HG02884 (cell line): Measurements from ENCODE around the gene FASTK.
"Not testable (repeated sequence)": the region's sequence is repeated elsewhere in the genome, so short reads cannot be mapped to it uniquely, and the experiment has no call there.

Experiments used
- ATAC-seq: cut with Tn5 transposase; IDR thresholded peaks from one replicate; pipeline ENCODE4 v1.9.1; 2021; ENCODE audit warnings: mild to moderate bottlenecking, moderate library complexity; ENCODE audit not compliant: unreplicated experiment

Gene FASTK

DNA sequence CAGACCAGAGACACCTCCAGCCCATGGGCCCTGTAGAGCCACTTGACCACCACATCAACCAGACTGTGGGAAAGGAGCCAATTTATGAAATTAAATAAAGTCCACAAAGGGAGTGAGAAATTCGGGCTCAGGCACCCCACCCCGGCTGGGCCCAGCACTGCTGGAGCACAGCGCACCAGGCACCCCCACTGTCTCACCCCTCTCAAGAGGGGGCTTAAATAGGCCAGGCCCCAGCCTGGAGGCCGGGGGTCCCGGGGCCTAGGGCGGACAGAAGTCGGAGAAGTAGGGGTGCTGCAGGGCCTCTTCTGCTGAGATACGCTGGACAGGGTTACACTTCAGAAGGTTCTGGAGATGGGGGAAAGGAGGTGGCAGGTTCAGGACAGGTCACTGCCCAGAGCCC lies 26.9 kb downstream of the FASTK start:
- ATAC-seq, result no peak

DNA sequence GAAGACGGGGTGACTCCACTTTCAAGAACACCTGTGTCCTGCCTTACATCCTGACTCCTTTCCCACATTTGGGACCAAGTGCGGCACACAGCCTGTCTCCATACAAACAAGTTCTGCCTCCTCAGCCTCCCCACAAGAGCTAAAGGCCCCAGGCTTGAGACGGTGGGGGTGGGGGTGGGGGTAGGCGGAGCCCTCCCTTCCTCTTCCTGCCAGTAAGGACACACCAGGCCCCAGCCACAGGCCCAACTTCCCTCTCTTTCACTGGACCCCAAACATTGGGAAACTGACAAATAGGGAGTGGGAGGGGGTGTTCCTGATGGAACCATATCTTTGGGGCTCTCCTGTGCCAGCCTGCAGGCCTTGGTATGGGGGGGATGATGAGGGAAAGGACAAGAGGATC lies 27.5 kb downstream of the FASTK start:
- no peak for ATAC-seq

- no peak for ATAC-seq
These were observed 29.5 kb downstream of the FASTK start for GRCh38 chr7:151051108-151051507.

DNA sequence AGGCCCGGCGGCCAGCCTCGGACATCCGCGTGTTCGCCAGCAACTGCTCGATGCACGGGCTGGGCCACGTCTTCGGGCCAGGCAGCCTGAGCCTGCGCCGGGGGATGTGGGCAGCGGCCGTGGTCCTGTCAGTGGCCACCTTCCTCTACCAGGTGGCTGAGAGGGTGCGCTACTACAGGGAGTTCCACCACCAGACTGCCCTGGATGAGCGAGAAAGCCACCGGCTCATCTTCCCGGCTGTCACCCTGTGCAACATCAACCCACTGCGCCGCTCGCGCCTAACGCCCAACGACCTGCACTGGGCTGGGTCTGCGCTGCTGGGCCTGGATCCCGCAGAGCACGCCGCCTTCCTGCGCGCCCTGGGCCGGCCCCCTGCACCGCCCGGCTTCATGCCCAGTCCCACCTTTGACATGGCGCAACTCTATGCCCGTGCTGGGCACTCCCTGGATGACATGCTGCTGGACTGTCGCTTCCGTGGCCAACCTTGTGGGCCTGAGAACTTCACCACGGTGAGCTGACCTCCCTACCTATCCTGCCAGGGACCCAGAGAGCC lies 31.6 kb downstream of the FASTK start:
- no peak for ATAC-seq

DNA sequence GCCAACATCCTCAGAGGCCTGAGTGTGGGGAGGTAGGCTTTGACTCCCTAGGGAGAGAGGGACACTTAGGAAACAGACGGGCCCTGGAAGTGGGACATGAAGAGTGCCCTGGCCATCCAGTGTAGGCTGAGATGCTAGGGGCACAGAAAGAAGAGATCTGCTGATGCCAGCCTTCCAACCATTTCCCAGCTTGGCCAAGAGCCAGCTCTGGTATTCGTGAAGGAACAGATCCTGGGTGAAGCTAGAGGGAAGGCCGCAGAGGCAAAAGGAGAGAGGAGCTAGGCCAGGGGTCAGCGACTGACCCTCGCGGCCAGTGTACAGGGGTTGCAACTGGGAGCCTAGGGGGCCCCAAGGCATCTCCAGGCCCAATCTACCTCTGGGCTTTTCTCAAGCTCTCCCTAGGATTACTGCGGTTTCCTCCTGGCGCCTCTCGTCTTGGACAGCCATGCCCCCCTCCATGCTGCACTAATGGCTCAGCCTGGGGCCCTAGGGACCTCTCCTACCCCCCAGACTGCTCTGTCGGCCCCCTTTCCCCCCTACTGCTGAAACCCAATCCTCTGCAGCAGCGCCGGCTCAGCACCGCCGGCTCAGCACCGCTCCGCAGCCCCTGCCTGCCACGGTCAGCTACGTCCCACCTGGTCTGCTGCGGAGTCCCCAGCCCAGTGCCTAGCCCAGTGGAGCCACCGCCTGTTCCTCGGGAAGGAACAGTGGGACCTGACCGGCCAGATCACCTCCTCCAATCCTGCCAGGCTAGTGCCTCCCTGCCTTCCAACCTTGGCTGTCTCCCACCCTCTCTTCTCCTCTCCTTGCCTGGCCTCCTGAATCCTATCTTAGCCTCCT lies 32.4 kb downstream of the FASTK start, which contains the start of gene ASIC3:
Gene ASIC3, plus strand, starts transcription at position 556 of the 840 bp plus-strand sequence. CDS start 355 bp downstream, outside the sequence.
- ATAC-seq, result no peak

GRCh38 chr7:151046603-151047573 lies 33.7 kb downstream of the FASTK start:
- ATAC-seq, result no peak

GRCh38 chr7:151045967-151046366 lies 34.6 kb downstream of the FASTK start:
- ATAC-seq, result no peak

- ATAC-seq, result no peak
These were observed 35.3 kb downstream of the FASTK start for GRCh38 chr7:151045262-151045661.

DNA sequence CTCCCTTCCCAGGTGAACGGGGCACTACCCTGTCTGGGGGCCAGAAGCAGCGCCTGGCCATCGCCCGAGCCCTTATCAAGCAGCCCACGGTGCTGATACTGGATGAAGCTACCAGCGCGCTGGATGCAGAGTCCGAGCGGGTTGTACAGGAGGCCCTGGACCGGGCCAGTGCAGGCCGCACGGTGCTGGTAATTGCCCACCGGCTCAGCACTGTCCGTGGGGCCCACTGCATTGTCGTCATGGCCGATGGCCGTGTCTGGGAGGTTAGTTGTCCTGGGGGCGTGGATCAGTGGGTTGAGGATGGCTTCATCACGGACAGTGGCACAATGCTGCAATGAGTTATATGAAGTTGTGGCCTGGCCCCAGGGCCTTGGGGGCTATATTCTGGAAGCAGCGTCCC lies 36.6 kb downstream of the FASTK start:
- no peak for ATAC-seq

DNA sequence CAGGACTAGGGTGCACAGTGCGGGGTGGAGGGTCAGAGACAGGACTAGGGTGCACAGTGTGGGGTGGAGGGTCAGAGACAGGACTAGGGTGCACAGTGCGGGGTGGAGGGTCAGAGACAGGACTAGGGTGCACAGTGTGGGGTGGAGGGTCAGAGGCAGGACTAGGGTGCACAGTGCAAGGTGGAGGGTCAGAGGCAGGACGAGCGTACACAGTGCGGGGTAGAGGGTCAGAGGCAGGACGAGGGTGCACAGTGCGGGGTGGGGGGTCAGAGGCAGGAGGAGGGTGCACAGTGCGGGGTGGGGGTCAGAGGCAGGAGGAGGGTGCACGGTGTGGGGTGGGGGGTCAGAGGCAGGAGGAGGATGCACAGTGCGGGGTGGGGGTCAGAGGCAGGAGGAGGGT lies 37.2 kb downstream of the FASTK start:
- ATAC-seq, result not testable (repeated sequence)

DNA sequence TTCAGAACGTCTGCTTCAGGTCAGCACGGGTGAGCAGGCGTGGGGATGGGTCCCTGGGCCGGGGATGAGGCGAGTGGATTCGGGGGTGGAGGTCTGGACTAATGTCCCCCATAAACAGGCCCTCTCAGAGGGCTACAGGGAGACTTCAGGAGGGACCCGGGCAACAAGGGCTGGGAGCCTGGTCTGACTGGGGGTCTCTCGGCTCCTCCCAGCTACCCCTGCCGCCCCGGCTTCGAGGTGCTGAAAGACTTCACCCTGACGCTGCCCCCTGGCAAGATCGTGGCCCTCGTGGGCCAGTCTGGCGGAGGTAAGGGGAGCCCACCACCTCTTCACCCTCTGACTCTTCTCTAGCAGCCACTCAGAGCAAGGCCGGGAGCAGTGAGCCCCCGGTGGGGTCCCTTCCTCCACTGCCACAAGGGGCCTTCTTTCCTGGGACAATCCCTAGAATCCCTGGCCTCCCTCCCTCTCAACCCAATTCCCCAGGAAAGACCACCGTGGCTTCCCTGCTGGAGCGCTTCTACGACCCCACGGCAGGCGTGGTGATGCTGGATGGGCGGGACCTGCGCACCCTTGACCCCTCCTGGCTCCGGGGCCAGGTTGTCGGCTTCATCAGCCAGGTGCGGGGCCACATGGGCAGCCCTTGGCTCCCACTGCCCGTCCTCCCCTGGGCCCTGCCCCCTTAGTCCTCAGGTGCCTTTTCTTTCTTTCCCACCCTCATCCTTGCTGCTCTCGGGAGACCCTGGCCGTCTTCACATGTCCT lies 39.8 kb downstream of the FASTK start:
- no peak for ATAC-seq

DNA sequence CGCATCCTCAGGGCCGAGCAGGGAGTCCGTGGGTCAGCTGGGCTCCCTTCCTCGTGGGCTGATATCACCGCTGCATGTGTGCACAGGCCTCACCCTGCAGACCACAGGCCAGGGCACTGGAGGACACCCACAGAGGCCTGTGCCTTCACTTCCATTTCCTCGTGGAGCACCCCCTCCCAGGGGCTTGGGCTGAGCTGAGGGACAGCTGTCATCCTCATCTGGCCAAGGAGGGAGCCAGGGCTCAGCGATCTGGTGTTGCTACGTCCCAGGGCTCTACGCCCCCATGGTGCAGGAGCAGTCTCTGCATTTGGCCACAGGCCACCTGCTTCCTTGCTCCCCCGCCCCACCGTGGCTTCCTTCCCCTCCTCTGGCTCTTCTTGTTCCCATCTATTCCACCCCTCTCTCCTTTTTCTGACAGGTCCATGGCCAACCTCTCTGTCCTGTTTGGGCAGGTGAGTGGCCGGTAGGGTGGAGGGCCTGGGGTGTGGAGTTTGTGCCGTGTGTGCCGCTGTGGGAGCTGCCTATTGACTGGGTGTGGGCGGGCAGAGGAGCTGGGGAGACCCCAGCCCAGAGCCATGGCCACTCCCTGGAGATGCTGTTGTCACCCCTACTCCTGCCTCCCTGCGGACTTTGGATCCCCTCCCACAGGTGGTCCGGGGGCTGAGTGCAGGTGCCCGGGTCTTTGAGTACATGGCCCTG lies 40.6 kb downstream of the FASTK start:
- no peak for ATAC-seq

- ATAC-seq, result no peak
These were observed 41.4 kb downstream of the FASTK start for GRCh38 chr7:151038951-151039849.

DNA sequence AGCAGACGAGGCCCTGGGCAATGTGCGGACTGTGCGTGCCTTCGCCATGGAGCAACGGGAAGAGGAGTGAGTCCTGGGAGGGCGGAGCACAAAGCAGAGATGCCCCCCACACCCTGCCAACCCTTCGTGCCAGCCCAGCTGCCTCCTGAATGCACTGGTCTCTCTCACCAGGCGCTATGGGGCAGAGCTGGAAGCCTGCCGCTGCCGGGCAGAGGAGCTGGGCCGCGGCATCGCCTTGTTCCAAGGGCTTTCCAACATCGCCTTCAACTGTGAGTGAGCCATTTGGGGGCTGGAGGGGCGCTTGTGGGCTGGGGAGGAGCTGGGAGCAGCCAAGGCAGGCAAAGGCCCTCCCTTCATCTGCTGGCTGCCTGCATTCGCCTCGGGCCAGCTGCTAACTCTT lies 44.7 kb downstream of the FASTK start:
- ATAC-seq, result no peak

DNA sequence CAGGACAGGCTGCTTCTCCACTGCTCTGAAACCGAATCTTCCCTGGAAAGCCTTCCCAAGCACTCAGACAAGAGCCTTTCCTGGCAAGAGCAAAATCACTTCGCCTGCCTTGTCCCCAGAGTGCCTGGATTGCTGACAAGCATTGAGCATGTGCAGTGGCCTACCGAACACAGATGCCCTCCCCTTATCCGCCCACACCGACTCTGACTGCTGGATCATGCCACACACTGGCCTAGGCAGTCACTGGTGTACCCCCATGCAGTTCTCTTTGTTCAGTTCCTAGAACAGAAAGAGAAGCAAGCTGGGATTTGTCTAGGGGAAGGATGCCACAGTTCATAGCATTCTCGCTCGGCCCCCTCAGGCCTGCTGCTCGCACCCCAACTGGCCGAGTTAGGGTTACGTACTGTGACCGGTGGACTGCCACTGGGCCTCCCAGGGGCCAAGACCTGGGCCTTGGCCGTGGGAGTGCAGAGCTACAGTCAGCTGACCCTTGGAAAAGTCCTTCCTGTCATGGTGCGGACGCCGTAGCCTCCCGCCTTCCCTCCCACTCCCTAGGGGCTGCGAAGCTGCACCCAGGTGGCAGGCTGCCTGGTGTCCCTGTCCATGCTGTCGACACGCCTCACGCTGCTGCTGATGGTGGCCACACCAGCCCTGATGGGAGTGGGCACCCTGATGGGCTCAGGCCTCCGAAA lies 45.4 kb downstream of the FASTK start:
- ATAC-seq, result no peak

DNA sequence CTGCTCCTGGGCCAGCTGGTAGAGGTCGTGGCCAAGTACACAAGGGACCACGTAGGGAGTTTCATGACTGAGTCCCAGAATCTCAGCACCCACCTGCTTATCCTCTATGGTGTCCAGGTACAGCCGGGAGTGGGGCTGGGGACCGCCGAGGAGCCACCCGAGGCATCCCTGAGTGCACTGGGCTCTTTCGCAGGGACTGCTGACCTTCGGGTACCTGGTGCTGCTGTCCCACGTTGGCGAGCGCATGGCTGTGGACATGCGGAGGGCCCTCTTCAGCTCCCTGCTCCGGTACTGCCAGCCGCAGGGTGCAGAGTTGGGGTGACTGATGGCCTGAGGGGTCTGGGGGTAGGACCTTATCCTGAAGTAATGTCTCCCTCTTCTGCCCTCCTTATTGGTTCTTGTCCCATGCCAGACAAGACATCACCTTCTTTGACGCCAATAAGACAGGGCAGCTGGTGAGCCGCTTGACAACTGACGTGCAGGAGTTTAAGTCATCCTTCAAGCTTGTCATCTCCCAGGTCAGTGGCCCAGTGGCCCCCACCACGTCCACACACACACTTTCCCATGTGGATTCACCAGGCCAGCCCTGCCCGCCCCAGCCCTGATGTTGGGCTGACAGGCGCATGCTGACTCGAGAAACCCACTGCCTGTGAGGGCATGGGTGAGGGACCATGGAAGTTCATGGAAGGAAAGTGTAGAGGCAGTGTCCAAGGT lies 46.1 kb downstream of the FASTK start:
- no peak for ATAC-seq

DNA sequence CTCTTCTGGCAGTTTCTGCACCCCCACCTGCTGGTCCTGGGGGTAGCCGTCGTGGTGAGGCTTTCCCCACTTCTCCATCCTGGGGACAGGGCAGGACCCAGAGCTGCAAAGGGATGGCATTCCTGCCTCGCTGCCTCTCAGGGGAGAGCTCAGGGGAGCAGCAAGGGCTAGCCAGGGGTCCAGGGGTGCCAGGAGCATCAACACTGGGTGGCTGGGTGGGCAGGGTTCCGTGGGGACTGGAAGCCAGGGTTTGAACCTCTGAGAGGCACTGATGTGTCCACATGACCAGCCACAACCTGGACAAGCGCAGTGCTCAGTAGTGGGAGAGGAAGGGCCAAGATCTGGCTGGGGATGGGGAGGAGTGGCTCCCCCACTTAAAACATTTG lies 46.8 kb downstream of the FASTK start:
- no peak for ATAC-seq
